HepG2 (cell line): ENCODE results near the gene SPNS3.

Experiments used
- KAT8 ChIP-seq: IDR thresholded peaks from 2 replicates; pipeline ENCODE4 v1.6.1; 2016; ENCODE audit warnings: missing genetic modification reagents, missing compliant biosample characterization
- KDM1A ChIP-seq: IDR thresholded peaks from 2 replicates; pipeline ENCODE4 v1.6.1; 2016; ENCODE audit warnings: missing compliant biosample characterization
- SETDB1 ChIP-seq: sonication (generic); formaldehyde crosslinking; IDR thresholded peaks from 2 replicates; pipeline ENCODE4 v1.5.1; 2020; ENCODE audit warnings: missing genetic modification reagents, mild to moderate bottlenecking, borderline replicate concordance
- TF ChIP-seq, protein P1 (sequence below): sonication (generic); formaldehyde crosslinking; IDR thresholded peaks from 2 replicates; pipeline ENCODE4 v1.4.0; 2020; ENCODE audit warnings: missing genetic modification reagents

DNA sequence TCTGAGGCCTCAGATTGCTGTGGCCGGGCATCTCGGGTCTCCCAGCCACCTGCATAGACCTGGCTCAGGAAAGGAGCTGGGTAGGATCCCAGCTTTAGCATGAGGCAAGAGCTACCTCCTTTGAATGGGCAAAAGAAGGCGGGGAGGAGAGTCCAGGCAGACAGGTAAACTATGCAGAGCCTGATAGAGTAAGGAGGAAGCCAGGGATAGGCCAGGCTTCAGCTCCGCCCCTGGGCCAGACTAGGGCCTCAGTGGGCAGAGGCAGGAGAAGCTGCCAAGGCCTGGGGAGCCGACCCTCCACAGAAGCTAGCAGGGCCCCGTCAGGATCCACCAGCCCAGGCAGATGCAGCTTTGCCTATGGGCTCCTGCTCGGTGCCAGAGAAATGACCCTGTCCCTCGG is 44.7 kb upstream of the SPNS3 start:
- TF ChIP-seq, protein P1, sequence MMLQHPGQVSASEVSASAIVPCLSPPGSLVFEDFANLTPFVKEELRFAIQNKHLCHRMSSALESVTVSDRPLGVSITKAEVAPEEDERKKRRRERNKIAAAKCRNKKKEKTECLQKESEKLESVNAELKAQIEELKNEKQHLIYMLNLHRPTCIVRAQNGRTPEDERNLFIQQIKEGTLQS (CRISPR knock-in tag) = no peak
- no peak for TF ChIP-seq KDM1A (CRISPR knock-in tag)
- no peak for TF ChIP-seq KAT8 (CRISPR knock-in tag)
- TF ChIP-seq SETDB1 = no peak
